ENCODE measurements around the gene GLOD5.

GRCh38 chrX:48772602-48773001 lies 11.1 kb downstream of the GLOD5 start:
- no peak for TF ChIP-seq POLR2A (IDR thresholded peaks at IDR 0.05; ENCODE audit: low read depth, low read length)
- TF ChIP-seq POLR2AphosphoS5 (IDR thresholded peaks at IDR 0.05; ENCODE audit: low read depth, low read length) = no peak
- no peak for TF ChIP-seq TAF1 (IDR thresholded peaks at IDR 0.05; ENCODE audit: borderline replicate concordance, low read depth, low read length)

Data from GM12892 (cell line).